ENCODE results near the gene LAMA2.

GRCh38 chr6:129186988-129187387 is 304.1 kb downstream of the LAMA2 start:
- TF ChIP-seq CTCF (IDR thresholded peaks at IDR 0.05; ENCODE audit: poor library complexity, severe bottlenecking), result no peak
- TF ChIP-seq RAD21 (conservative IDR thresholded peaks at IDR 0.05), result no peak
- TF ChIP-seq REST (IDR thresholded peaks at IDR 0.05; ENCODE audit: borderline replicate concordance), result no peak
- no peak for TF ChIP-seq POLR2AphosphoS5 (IDR thresholded peaks at IDR 0.05)
- TF ChIP-seq EP300 (conservative IDR thresholded peaks at IDR 0.05; ENCODE audit: poor library complexity, severe bottlenecking), result no peak
- TF ChIP-seq EZH2 (IDR thresholded peaks at IDR 0.05; ENCODE audit: borderline replicate concordance, insufficient read depth, low read length, poor library complexity, severe bottlenecking), result no peak
- TF ChIP-seq TAF1 (IDR thresholded peaks at IDR 0.05; ENCODE audit: low read depth), result no peak
